SJCRH30 (cell line): ENCODE results near the gene DNAJB4. TPM values are rescaled to one million over a fixed set of nuclear protein-coding genes. Genes with fewer than 3 reads are reported as not detected.

Source experiments
- DNase-seq, 2 experiments: peaks; one replicate each; pipeline ENCODE4 v3.0.0-alpha.2; 2015 to 2020
- H3K27ac ChIP-seq: fragments of 250-450 bp; sonication (Bioruptor Pico); 2 replicates; pipeline ENCODE4 v1.5.1; 2020; ENCODE audit warnings: mild to moderate bottlenecking, moderate library complexity
- H3K27me3 ChIP-seq: fragments of 250-450 bp; sonication (Bioruptor Pico); 2 replicates; pipeline ENCODE4 v1.5.1; 2020; ENCODE audit warnings: mild to moderate bottlenecking, moderate library complexity
- H3K36me3 ChIP-seq: fragments of 250-450 bp; sonication (Bioruptor Pico); 2 replicates; pipeline ENCODE4 v1.5.1; 2020; ENCODE audit warnings: mild to moderate bottlenecking, moderate library complexity
- H3K4me1 ChIP-seq: fragments of 250-450 bp; sonication (Bioruptor Pico); 2 replicates; pipeline ENCODE4 v1.5.1; 2020; ENCODE audit warnings: mild to moderate bottlenecking, moderate library complexity
- H3K4me3 ChIP-seq: fragments of 250-450 bp; sonication (Bioruptor Pico); 2 replicates; pipeline ENCODE4 v1.5.1; 2020; ENCODE audit warnings: mild to moderate bottlenecking, moderate library complexity
- H3K9me3 ChIP-seq: fragments of 250-450 bp; sonication (Bioruptor Pico); replicated peaks from 2 replicates; pipeline ENCODE4 v1.5.1; 2020; ENCODE audit warnings: mild to moderate bottlenecking, moderate library complexity
- total RNA-seq: library from RNA; depleted of rRNA; stranded (reverse); fragments of >200 nt; shearing (Covaris generic); gene quantifications from 2 replicates; pipeline ENCODE4 v1.2.3, GENCODE V29; 2014

DNAJB4 gene
- total RNA-seq, 1 experiment from 2014 or later, result 35.0 TPM

DNA sequence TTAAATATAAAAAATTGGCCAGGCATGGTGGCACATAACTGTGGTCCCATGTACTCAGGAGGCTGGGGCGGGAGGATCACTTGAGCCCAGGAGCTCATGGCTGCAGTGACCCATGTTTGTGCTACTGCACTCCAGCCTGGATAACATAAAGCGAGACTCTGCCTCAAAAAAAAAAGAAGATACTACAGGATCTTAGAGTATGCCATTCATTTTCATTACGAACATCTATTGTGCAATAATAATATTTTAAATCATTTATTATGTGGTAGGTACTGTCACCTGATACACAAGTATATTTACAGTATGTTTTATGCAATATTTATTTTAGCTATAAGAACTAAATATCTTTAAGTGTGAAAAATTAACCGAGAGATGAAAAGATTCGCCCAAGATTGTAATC is 31.7 kb downstream of the DNAJB4 start:
- Histone ChIP-seq H3K36me3 (no peaks in the 10 kb centered on the region), H3K9me3 (no peaks in the 10 kb centered on the region), H3K4me3 (no peak overlapping the region), H3K27ac (no peak overlapping the region), H3K4me1 (no peaks in the 10 kb centered on the region), H3K27me3 (no peaks in the 10 kb centered on the region)
- no peak for DNase-seq

DNA sequence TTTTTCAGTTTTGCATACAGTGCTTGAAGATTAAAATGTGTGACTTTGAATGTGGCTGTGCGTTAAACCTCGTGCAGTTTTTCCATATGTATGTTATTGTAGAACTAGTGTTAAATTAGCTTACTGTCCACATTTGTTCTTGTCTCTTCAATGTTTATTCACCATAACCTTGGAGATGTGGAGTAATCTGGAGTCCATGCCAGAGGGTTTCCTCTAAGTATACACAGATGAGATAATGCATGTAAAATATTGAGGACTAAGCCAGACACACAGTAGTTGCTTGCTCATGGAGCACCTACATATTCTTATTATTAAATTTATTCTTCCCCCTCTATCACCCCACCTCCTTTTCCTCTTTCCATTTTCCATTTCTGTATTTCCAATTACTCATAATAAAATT is 33.3 kb downstream of the DNAJB4 start:
- Histone ChIP-seq H3K36me3 (no peaks in the 10 kb centered on the region), H3K4me1 (no peaks in the 10 kb centered on the region)

DNA sequence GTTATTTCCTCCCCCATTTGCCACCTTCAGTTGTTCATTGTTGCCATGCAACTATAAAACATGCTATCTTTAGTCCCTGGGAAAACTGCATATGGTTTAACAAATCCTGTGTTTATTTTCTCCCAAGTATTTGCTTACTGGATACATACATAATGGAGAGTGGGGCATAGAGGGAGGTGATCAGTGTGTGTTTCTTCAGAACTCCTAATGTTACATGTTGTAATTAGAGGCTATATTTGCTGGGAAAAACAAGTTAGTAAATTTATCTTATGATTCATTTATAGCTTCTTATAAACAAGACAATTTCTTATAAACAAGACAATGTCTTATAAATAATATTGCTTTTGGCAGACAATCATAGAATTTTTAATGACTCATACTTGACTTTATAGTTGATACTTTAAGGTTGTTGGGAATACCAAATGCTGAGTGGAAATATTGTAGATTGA is 33.8 kb downstream of the DNAJB4 start:
- no peak for DNase-seq
- H3K36me3 ChIP-seq, result no peaks in the 10 kb centered on the region
- no peaks in the 10 kb centered on the region for H3K27me3 ChIP-seq
- no peaks in the 10 kb centered on the region for H3K4me1 ChIP-seq
- H3K27ac ChIP-seq, result no peak overlapping the region
- no peaks in the 10 kb centered on the region for H3K9me3 ChIP-seq
- H3K4me3 ChIP-seq, result no peak overlapping the region

More for the DNA sequence above, 33.3 kb downstream of the DNAJB4 start:
- no peak for DNase-seq
- Histone ChIP-seq H3K27me3 (no peaks in the 10 kb centered on the region), H3K4me3 (no peak overlapping the region), H3K27ac (no peak overlapping the region), H3K9me3 (no peaks in the 10 kb centered on the region)

DNA sequence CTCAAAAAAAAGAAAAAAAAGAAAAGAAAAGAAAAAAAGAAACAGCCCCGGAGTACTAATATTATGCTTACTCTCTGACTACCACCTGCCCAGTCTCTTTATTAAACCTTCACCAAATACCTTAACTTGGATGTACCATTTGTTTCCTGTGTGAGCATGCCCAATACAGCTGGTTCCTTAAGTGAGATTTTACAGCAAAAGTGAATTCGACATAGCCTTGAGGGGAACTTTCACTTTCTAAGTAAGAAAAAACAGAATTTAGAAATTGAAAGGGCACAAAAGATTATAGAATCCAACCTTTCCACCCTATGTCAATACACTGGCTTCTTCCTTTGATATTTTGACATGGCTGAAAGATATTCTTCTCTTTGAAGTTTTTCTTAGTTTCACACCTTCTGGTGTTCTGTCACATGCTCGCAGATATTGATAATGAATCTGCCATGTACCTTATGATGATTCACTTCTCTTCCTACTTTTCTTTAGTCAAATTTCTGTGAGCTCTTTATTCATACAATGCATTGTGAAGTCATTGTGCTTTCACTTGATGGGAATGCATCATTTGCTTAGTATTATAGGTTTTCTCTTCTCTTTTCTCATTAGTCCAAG is 35.8 kb downstream of the DNAJB4 start:
- no peak for DNase-seq
- Histone ChIP-seq H3K27ac (no peak overlapping the region), H3K27me3 (no peaks in the 10 kb centered on the region), H3K36me3 (no peaks in the 10 kb centered on the region), H3K4me1 (no peaks in the 10 kb centered on the region), H3K4me3 (no peak overlapping the region), H3K9me3 (no peaks in the 10 kb centered on the region)

DNA sequence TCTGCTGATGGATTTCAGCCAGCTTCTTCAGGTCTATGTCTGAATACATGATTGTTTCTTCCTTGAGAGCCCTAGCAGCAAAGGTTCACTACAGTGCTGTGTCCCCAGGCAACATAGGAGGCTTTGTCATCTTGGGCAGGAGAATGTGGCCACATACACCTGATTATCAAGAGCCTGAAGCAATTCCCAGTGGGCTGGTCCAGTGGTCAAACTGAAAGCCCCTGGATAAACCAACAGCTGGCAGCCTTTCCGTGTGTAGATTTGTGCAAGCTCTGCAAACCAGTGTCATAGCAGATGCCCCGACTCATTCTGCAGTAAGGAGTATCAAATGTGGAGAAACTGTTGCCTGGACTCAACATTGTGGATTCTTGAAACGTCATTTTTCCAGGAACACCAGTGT is 38.7 kb downstream of the DNAJB4 start:
- Histone ChIP-seq H3K27ac (no peak overlapping the region), H3K9me3 (no peaks in the 10 kb centered on the region), H3K4me3 (no peak overlapping the region), H3K27me3 (no peaks in the 10 kb centered on the region), H3K36me3 (no peaks in the 10 kb centered on the region), H3K4me1 (no peaks in the 10 kb centered on the region)
- peak; percentile 35 to 60 for DNase-seq

DNA sequence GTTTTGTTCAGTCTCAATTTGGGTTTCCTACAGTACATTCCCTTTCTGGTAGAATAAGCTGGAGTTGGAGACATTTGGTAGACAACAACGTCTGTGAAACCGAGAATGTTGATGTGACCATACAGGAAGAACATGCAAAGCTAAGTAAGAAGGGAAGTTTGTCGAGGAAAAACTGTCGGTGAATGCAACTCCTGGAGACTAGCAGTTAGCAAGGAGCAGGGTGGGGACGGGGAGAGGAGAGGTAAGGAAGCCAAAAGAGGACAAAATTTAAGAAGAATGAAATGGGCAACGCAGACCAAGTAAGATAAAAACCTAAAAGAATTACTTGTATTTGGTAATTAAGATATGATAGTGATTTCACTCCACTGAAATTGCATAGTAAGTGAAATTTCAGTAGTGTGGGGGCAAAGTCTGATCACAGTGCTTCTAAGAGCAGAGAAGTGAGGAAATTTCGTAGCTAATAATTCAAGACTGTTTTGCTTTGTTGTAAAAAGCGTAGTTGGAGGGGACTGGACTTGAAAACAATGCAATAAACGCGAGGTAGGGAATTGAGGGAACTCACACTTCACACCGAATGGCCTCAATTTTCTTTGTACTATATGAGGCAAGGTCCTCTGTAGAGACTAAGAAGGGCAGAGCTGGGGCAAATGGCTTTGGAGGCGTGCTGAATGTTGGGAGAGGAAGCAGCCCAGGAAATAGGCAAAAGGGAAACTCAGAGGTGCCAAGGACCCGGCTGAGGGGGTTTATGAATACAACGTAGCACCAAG is 40.2 kb downstream of the DNAJB4 start:
- no peak overlapping the region for H3K27ac ChIP-seq
- no peaks in the 10 kb centered on the region for H3K9me3 ChIP-seq
- H3K27me3 ChIP-seq, result no peaks in the 10 kb centered on the region
- no peak for DNase-seq
- no peaks in the 10 kb centered on the region for H3K4me1 ChIP-seq
- H3K4me3 ChIP-seq, result no peak overlapping the region
- no peaks in the 10 kb centered on the region for H3K36me3 ChIP-seq

DNA sequence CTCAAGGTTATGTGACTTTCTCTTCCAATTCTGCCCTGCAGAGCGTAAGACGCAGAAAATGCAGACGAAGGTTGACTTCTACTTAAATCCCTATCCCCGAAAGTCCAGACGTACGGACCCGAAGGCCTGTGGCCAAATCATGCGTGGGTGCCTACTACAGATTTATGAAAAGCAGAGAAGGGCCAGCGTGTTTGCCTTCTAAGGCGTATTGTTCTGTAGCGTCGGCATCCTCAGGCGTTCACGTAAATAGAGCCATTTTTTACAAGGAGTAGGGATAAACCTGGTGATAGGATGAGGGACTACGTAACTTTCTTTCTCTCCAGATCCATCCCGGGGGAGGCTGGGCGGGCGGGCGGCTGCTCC is 40.8 kb downstream of the DNAJB4 start:
- H3K27ac ChIP-seq, result no peak overlapping the region
- H3K9me3 ChIP-seq, result no peaks in the 10 kb centered on the region
- no peaks in the 10 kb centered on the region for H3K4me1 ChIP-seq
- H3K4me3 ChIP-seq, result no peak overlapping the region
- no peak for DNase-seq
- H3K27me3 ChIP-seq, result no peaks in the 10 kb centered on the region
- no peaks in the 10 kb centered on the region for H3K36me3 ChIP-seq

DNA sequence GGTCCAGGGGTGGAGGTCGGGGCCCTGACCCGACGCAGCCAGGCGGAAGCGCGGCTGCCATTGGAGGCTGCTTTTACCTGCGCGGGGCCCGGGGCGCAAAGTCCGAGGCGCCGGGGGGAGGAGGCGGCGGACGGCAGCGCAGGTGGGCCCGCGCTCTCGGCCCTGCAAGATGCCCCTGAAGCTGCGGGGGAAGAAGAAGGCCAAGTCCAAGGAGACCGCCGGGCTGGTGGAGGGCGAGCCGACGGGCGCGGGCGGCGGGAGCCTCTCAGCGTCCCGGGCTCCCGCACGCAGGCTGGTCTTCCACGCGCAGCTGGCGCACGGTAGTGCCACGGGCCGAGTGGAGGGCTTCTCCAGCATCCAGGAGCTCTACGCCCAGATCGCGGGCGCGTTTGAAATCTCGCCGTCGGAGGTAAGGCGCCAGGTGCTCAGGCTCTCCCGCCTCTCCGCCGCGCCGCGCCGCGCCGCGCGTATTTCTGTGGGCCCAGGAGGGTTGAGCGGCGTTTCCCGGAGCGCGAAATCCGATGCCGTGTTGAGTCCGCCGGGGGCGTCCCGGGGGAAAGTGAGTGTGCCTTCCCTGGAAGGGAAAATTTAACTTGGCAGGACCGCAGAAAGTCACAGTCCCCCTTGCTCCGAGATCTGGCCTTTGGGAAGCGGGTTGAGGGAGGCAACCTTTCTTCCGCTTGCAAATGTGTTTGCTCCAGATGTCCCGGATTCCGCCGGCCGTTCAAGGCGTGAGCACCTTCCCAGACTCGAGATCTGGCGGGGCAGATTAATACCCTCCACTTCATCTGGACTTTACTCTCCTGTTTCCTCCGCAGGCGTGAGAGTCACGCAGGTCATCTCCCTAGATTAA is 41.4 kb downstream of the DNAJB4 start, which contains the start of gene GIPC2:
Gene GIPC2 (plus strand): TSS at position 41 of the 853 bp plus-strand sequence. CDS start 129 bp downstream, at position 170.
- H3K27ac ChIP-seq, result no peak within 1 kb of the TSS
- no peaks in the 10 kb centered on the region for H3K9me3 ChIP-seq
- DNase-seq, result no peak
- H3K27me3 ChIP-seq, result no peaks in the 10 kb centered on the region
- H3K36me3 ChIP-seq, result no peaks in the 10 kb centered on the region
- H3K4me3 ChIP-seq, result no peak within 1 kb of the TSS
- H3K4me1 ChIP-seq, result no peaks in the 10 kb centered on the region

DNA sequence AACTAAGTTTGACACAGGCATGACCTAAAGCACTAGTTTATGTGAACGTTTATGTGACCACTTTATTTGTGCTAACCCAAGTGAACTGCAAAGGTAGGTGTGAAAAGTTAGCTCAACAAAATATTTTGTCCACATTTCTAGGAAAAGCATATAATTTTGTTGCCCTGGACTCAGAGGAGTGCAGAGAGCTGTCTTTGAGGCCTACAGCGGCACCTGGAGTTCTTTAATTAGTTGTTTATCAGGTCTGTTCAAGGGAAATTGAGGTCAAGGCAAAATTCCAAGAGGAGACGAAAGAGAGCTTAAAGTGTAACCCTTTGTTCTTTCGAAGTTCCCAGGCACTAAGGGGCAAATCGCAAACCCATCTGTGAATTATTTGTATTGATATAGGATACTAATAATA is 42.4 kb downstream of the DNAJB4 start:
- no peaks in the 10 kb centered on the region for H3K36me3 ChIP-seq
- DNase-seq, result no peak
- H3K4me3 ChIP-seq, result no peak overlapping the region
- no peak overlapping the region for H3K27ac ChIP-seq
- no peaks in the 10 kb centered on the region for H3K27me3 ChIP-seq
- no peaks in the 10 kb centered on the region for H3K4me1 ChIP-seq
- no peaks in the 10 kb centered on the region for H3K9me3 ChIP-seq

DNA sequence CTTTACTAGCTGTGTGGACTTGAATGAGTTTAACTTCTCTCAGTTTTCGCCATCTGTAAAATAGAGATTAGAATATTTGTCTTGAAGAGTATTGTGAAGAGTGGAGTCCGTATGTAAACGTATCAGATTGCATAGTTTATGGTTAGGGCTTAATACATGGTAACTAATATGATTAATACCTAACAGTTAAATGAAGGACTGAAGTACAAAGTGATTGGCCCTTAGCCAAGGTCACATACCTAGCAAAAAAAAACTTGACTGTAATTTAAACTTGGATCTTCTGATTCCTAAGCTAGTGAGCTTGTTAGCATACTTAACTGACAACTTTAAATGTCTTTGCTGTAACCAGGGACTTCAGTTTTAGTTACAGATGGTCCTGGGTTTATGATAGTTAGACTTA is 42.9 kb downstream of the DNAJB4 start:
- no peaks in the 10 kb centered on the region for H3K27me3 ChIP-seq
- no peak overlapping the region for H3K27ac ChIP-seq
- H3K9me3 ChIP-seq, result no peaks in the 10 kb centered on the region
- no peak overlapping the region for H3K4me3 ChIP-seq
- no peaks in the 10 kb centered on the region for H3K36me3 ChIP-seq
- no peaks in the 10 kb centered on the region for H3K4me1 ChIP-seq
- DNase-seq, result no peak

DNA sequence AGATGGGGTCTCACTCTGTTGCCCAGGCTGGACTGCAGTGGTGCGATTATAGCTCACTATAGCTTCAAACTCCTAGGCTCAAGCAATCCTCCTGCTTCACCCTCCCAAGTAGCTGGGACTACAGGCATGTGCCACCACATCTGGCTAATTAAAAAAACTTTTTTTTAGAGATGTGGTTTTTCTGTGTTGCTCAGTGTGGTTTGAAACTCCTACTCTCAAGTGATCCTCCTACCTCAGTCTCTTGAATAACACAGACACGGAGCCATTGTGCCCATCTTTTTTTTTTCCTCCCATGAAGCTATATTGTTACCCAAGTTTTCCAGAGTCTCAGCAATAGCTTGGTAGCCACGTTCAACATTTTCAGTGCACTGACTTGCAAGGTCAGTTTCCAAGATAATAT is 43.7 kb downstream of the DNAJB4 start:
- H3K9me3 ChIP-seq, result no peaks in the 10 kb centered on the region
- no peak for DNase-seq
- H3K27me3 ChIP-seq, result no peaks in the 10 kb centered on the region
- no peaks in the 10 kb centered on the region for H3K4me1 ChIP-seq
- H3K27ac ChIP-seq, result no peak overlapping the region
- no peaks in the 10 kb centered on the region for H3K36me3 ChIP-seq
- H3K4me3 ChIP-seq, result no peak overlapping the region

DNA sequence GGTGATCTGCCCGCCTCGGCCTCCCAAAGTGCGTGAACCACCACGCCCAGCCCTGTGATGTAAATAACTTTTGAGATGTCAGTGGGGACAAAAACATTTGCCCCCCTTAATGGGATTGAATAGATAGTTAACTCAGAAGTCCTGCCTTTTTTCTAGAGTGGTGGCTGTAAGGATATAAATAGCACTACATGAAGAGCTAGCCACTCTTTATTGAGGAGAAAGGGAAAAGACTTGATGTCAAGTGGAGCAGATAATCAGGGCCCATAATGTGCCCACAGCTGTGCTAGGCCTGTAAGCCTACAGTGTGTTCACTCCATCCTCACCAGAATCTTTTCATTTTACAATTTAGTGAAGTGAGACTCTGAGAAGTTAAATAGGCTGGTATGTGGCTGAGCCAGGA is 44.7 kb downstream of the DNAJB4 start:
- Histone ChIP-seq H3K4me1 (no peaks in the 10 kb centered on the region), H3K27me3 (no peaks in the 10 kb centered on the region), H3K36me3 (no peaks in the 10 kb centered on the region), H3K27ac (no peak overlapping the region), H3K9me3 (no peaks in the 10 kb centered on the region), H3K4me3 (no peak overlapping the region)
- DNase-seq, result no peak

DNA sequence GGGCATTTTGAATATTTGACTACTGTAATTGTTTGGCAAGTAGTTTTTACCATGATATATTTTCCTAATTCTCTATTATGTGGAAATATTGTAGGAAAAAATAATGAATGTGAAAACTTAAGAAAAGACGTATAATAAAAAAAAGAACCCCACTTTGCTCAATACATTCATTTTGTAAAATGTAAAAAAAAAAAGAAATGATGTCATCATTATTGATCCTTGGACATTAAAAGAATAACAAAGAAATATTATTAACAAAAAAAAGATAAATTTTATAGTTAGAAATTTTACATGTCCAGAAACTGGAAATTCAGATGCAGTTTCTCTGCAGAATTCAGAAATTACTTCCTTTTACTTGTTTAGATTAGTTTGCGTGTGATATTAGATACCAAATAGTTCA is 46.3 kb downstream of the DNAJB4 start:
- H3K4me3 ChIP-seq, result no peak overlapping the region
- DNase-seq, result no peak
- no peaks in the 10 kb centered on the region for H3K9me3 ChIP-seq
- H3K27ac ChIP-seq, result no peak overlapping the region
- H3K36me3 ChIP-seq, result no peaks in the 10 kb centered on the region
- H3K27me3 ChIP-seq, result no peaks in the 10 kb centered on the region
- no peaks in the 10 kb centered on the region; the same call in 1 of the 2 replicates for H3K4me1 ChIP-seq

DNA sequence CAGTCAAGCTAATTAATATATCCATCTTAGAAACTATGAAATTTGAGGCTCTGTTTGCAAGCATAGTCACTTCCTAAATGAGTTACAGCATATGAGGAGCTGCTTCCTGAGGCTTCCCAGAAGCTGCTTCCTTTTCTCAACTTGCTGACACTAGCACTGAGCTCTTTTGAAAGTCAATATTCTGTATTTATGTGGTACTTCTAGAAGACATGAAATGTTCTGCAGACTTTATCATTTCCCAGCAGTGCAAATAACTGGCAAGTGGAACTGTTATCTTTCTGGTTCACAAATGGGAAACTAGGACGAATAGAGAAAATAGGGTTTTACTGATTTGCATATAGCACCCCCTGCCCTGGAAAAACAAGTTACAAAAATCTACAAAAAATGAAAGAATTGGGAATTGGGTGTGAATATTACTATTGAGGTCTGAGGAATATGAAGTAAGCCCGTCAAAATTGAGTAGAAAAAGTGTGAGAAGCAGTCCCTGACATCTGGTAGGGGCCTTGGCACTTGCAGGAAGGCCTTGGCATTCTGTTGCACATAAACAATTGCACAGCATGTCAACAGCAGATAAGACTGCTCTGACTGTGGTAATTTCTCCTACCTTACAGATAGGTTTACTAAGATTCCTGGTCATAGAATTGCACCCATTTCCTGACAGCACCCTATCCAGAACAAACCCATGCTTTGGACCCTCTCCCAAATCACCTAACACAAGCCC is 48.1 kb downstream of the DNAJB4 start:
- no peaks in the 10 kb centered on the region for H3K36me3 ChIP-seq
- H3K27me3 ChIP-seq, result no peaks in the 10 kb centered on the region
- H3K4me1 ChIP-seq, result no peaks in the 10 kb centered on the region; the same call in 1 of the 2 replicates
- no peaks in the 10 kb centered on the region for H3K9me3 ChIP-seq
- H3K27ac ChIP-seq, result no peak overlapping the region
- H3K4me3 ChIP-seq, result no peak overlapping the region
- DNase-seq, result no peak
